GM03348 (cell line): ENCODE results near the gene F5.

Experiments used
- DNase-seq: peaks from one replicate; pipeline ENCODE4 v3.0.0; 2012; ENCODE audit warnings: low spot score

The F5 gene

DNA sequence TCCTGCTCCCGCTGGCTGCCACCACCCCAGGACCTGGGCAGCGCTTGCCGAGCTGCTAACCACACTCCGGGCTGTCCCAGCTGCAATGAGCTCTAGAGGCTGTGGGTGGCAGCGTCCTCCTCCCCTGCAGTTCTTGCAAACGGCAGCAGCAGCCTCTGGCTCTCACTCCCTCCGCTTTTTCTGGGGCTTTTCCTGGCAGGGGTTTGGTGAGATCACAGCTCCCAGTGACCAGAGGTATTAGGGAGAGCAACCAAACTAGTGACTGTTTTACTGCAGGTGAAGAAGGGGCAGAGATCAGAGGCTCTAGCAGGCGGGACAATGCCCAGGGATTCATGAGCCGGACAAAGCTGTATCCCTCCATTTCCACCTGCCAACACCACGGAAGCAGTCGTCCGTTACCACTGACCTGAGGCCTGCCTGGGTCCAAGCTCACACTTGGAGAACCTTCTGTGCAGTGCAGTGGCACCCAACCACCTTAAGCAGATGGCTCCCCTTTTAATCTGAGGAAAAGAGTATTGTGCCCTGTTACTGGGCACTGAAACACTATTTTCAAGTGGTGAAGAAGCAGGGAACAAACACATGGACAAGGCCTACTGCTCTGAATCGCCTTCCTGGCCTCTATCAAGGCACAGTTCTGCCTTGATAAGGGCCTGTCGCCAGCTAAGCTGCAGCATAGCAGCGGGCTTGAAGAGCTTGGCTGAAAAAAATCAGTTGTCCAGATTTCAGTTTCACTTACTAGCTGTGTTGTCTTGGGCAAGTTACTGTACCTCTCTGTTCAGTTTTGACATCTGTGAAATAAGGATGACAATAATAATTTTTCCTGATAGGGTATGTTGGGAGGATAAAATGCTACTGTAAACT, at the start of gene F5:
Gene F5, minus strand, starts transcription at position 87 of the 861 bp plus-strand sequence. CDS start 95 bp downstream, outside the sequence.
- peak; percentile 78 for DNase-seq

- no peak for DNase-seq
These were observed 48.6 kb upstream of the F5 start for GRCh38 chr1:169634877-169635276.

- no peak for DNase-seq
These were observed 47.9 kb upstream of the F5 start for GRCh38 chr1:169634145-169634544.

GRCh38 chr1:169631249-169631648, 45.0 kb upstream of the F5 start:
- no peak for DNase-seq

DNA sequence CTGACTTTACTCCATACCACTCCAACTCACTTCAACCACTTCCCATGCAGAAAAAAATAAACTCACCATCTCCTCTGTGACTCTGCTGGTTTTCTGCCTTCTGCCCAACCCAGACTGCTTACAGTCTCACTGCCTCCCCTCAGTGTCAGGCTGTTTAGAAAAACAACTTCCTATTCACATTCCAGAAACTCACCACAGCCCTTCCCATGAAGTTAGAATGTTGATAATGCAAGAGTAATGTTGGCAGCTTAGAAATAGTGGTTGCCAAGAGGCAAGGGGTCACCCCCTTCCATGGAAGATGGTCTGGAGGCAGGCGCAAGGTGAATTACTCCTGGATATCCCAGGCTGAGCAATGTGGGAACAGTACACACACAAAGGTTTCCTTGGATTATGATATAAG, 43.7 kb upstream of the F5 start, which contains the start of gene SELP:
Gene SELP, minus strand, starts transcription at position 119 of the 400 bp plus-strand sequence. Its CDS starts 50 bp downstream, at position 69.
- no peak for DNase-seq

DNA sequence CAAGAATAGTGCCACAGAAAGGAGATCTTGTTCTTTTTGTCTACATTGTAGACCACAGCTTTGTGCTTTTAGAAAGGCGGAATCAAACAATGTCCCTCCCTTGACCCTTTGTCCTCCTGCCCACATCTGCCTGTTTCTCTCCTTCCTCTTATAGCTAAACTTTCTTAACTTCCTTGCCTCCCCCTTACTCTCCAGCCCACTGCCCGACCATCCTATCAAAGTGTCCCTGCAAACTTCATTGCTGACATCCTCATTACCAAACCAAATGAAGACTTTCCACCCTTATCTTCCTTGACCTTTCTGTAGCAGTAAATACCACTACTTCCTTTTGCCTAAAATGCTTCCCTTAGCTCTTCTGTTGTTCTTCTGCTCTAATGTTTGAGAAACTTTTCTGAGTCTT, 38.6 kb upstream of the F5 start:
- no peak for DNase-seq

DNA sequence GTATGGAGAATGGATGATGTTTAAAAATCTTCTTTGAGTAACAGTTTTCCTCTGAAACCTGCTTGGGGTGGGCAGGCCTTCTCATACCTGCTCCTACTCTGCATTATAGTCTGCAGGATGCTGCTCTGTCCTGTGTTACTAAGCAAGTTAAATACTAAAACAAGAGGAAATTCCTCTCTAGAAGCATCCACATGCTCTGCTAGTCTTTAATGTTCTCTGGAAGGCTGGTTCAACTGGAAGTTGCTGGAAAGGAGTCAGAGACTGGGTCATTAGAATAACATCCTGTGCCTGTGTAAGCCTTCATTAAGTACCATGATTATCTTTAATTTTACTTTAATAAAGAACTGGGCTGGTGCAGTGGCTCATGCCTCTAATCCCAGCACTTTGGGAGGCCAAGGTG, 37.8 kb upstream of the F5 start:
- no peak for DNase-seq

GRCh38 chr1:169623132-169623926, 37.0 kb upstream of the F5 start:
- DNase-seq = no peak

DNA sequence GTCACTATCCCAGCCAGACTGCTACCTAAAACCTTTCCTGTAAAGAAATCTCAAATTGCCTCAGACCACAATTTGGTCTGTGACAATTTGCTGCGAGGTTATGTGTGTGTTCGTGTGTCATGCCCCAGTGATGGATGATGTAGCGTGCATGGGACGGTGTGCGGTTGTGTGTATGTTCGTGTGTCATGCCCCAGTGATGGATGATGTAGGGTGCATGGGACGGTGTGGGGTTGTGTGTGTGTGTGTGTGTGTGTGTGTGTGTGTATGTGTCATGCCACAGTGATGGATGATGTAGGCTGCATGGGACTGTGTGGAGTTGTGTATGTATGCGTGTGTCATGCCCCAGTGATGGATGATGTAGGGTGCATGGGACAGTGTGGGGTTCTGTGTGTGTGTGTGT, 34.3 kb upstream of the F5 start:
- no peak for DNase-seq

DNA sequence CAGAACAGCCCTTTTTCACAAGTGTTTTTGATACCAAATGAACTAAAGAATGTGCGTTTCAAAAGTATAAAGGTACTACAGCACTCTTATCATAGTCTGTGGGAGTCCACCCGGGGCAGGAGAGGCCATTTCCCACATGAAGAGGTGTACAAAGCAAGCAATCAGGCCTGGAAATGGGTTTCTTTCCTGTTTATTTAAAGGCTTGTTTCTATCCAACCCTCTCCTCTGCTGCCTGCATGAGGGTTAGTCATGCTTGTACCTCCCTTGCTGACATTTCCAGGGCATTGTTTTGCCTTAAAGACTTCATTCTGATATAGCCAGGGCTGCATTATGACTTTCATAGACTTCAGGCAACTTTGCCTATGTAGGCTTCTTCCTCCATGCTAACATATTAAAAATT, 32.1 kb upstream of the F5 start:
- no peak for DNase-seq

- DNase-seq = no peak
These were observed 29.5 kb upstream of the F5 start for GRCh38 chr1:169615803-169616202.

DNA sequence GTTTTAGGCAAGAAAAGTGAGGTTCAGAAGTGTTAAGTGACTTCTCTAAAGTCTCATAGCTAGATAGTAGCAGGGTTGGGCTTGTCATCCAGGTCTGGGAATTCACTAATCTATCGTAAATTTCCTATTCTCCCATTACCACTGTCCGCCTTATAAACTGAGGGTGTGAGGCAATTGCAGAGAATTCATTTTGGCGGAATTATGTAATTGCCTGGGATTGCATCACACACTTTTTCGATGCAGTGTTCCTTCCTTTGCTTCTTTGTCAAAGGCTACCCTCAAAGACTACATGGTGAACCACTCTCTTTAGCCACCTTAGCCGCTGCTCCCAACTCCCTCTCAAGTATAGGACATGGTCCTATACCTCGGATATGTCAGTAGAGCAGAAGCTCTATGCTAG, 24.6 kb upstream of the F5 start:
- no peak for DNase-seq

DNA sequence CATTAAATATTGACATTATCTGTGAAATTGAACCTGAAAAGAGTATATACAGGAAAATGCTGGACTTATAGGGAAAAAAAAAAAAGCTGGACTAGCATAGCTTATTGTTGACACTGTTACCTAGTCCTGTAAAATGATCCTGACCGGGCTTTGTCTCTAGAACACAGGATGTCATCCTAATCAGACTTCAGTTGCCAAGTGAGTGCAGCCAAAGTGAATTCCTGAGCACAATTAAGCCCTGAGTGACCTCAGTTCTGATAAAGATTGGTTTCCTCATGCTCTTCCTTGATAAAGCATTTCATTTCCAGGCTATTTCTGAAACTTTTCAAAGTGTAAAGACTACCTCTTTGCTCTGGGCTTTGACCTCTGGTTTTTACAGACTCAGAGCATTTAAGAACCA, 23.8 kb upstream of the F5 start:
- no peak for DNase-seq

- no peak for DNase-seq
These were observed 21.9 kb upstream of the F5 start for GRCh38 chr1:169608226-169608625.

DNA sequence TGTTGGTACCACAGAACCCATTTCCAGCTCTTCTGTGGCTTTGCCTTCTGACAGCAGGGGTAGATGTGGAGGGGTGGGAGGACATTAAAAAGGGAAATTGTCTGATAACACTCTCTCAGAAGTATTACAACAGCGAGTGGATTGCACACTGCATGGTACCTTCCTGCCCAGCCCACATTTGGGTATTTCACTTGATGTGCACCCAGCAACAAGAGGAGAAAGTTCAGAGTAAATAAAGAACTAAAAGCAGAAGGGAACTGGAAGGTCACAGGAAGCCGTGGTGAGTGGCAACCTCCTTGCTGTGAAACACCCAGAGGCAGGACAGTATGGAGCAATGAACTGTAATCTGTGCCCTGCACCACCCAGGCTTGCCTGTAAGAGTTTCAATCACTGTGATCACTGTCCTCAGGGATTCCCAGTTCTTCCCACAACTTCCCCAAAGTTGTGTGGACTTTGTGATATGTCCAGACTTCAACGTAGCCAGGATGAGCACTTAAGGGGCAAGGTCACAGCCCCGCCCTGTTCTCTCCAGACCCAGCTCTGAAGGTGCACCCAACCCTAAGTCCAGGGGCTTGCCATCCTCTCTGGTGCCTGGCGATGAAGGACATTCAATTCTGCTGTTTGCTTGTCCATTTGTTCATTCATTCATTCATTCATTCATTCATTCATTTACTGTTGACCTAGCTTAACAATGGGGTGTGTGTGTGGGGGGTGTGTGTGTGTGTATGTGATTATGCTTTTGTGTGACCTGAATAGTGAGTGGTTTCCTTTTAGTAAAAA, 18.7 kb upstream of the F5 start:
- no peak for DNase-seq

DNA sequence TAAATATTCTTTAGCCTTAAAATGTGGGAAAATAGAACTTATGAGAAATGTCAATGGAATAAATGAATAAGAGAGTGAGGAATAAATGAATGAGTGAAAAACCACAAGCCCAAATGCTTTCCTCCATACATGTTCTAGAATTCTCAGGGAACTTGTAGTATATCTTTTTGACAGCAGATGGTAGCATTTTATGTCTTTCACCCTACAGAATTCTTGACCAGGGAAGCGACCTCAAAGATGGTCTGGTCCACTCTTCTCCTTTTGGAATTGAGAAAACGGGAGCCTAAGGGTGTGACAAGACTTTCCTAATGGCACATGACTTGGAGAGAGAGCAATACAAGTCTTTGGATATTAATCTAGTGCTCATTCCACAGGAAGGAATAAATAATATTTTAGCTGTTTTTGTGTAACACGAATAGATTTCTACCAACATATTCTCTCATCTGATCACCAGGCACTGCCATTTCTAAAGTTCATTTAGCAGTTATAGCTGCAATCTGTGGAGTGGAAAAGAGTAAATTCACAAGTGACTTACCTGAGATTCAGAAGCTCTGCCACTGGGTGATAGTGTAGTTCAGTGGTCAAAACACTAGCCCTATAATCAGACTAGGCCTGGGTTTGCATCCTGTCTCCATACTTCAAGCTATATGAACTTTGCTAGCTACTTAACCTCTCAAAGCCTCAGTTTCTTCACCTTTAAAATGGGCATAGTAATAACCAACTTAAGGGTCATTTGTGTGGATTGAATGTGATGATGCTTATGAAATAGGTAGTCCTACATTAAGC, 15.0 kb upstream of the F5 start:
- DNase-seq = peak; percentile 34

DNA sequence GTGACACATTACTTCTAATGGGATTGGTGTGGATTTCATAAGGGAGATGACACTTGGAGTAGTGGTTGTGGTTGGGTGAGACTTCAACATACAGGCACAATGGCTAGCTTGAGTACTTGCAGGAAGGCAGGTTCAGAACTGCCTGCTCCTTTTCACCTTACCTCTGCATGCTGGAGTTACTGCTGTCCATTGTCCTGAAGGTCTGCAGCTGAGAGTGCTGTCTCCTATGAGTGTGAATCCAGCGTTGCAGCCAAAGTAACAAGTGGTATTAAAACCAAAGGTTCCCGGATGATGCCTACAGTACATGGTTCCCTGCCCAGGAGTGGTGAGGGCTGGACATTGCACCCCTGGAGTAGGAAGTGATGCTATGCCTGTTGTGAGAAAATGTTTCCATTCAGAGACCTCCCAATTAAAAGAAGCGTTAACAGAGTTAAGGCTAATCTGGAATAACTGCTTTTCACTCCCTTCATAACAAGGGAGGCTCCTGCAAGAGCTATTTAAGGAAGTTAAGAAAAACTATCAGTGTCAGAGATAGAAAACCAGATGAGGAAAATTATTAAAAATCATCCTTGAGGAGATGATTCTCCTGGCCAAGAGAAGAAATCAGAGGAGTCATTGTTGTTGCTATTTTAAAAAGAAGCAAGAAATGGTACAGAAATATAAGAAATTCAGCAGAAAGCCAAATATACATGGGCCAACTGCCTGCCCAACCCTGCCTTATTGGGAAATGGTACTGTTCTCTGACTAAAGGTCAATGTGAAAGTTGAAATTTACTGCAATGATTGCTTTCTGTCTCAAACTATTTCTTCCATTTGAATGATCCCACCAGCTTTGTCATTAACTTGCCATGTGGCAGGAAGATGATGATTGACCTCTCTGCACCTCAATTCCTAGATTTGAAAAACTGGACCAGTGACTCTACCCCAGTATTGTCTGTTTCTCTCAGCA, 9.8 kb upstream of the F5 start:
- peak; percentile 8 for DNase-seq

DNA sequence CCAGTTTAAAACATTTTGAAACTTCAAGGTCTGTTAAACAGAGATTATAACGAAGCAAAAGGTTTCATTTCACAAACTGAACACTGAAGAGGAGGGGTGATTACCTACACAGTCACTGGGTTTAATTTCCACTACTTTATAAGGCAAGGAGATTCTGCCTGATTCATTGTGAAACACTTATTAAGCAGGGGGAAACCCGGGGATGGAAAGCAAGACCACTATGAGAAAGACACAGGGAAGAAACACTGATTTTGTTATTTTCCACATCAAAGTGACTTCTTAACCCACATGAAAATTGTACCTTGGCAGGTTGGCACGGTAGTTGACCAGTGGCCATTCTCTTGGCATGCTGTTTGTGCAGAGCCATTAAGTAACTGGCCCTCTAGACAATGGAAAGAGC, 8.1 kb upstream of the F5 start:
- DNase-seq = no peak

DNA sequence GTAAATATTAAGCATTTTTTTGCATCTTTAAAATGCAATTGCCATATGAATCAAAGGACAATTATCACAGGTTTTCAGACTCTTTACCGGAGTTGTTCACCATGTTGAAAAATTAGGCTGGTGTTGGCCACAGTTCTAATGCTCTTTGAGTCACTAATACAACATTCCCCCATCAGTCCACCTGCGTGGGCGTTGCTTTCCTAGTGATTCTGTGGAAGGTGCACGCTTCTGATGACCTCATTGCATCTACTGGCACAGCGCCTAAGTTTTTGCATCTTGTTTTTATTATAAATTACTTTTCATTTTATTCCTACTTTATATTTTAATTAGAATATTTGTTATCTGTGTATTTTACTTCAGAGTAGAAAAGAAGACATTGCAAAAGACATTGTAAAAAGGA, 4.7 kb upstream of the F5 start:
- DNase-seq = no peak

GRCh38 chr1:169588785-169589485, 2.7 kb upstream of the F5 start:
- DNase-seq = no peak
